HEK293T (cell line): ENCODE data around the gene GDI1.

Source experiments
- BHLHE40 ChIP-seq: fragments of 450-650 bp; IDR thresholded peaks from 2 replicates; pipeline ENCODE4 v1.6.1; 2016; ENCODE audit warnings: mild to moderate bottlenecking, moderate library complexity, borderline replicate concordance
- ELF4 ChIP-seq: fragments of 450-650 bp; IDR thresholded peaks from 2 replicates; pipeline ENCODE4 v1.6.1; 2017; ENCODE audit warnings: antibody characterized with exemption
- FOXM1 ChIP-seq: fragments of 450-650 bp; IDR thresholded peaks from 2 replicates; pipeline ENCODE4 v1.6.1; 2017; ENCODE audit warnings: mild to moderate bottlenecking, borderline replicate concordance
- HDGF ChIP-seq: fragments of 450-650 bp; IDR thresholded peaks from 2 replicates; pipeline ENCODE4 v1.6.1; 2017; ENCODE audit warnings: antibody characterized with exemption, borderline replicate concordance
- L3MBTL2 ChIP-seq: fragments of 450-650 bp; conservative IDR thresholded peaks from 2 replicates; pipeline ENCODE4 v1.6.1; 2016; ENCODE audit warnings: mild to moderate bottlenecking
- NFRKB ChIP-seq: fragments of 450-650 bp; IDR thresholded peaks from 2 replicates; pipeline ENCODE4 v1.6.1; 2016; ENCODE audit warnings: mild to moderate bottlenecking, moderate library complexity
- SUZ12 ChIP-seq: fragments of 450-650 bp; IDR thresholded peaks from 2 replicates; pipeline ENCODE4 v1.6.1; 2016; ENCODE audit warnings: mild to moderate bottlenecking
- TARDBP ChIP-seq: fragments of 450-650 bp; IDR thresholded peaks from 2 replicates; pipeline ENCODE4 v1.6.1; 2016
- TF ChIP-seq, protein P1 (sequence below): fragments of 450-650 bp; IDR thresholded peaks from 2 replicates; pipeline ENCODE4 v1.6.1; 2016

- TF ChIP-seq FOXM1 (no peak), TARDBP (no peak), BHLHE40 (no peak), NFRKB (no peak), SUZ12 (no peak), ELF4 (no peak), HDGF (no peak), L3MBTL2 (no peak)
- TF ChIP-seq, protein P1, sequence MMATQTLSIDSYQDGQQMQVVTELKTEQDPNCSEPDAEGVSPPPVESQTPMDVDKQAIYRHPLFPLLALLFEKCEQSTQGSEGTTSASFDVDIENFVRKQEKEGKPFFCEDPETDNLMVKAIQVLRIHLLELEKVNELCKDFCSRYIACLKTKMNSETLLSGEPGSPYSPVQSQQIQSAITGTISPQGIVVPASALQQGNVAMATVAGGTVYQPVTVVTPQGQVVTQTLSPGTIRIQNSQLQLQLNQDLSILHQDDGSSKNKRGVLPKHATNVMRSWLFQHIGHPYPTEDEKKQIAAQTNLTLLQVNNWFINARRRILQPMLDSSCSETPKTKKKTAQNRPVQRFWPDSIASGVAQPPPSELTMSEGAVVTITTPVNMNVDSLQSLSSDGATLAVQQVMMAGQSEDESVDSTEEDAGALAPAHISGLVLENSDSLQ = no peak
These were observed 49.6 kb downstream of the GDI1 start, which contains the start of gene UBL4A for GRCh38 chrX:154486396-154487207.
